ENCODE data around the gene KIRREL1. TPM values are rescaled to one million over a fixed set of nuclear protein-coding genes. Genes with fewer than 3 reads are reported as not detected.

Gene KIRREL1
- total RNA-seq, 2 experiments from 2014 or later = not detected

- no peaks in the 10 kb centered on the region for H3K27me3 ChIP-seq (ENCODE audit: control insufficient read depth in 1 of 2, insufficient read depth in 2 of 2, low read length in 2 of 2)
- H3K4me1 ChIP-seq (ENCODE audit: insufficient read depth, low read length) = peaks cover 18% of the 10 kb centered on the region
- H3K4me3 ChIP-seq (ENCODE audit: low read length) = no peak overlapping the region
- H3K4me3 Mint-ChIP-seq = no peak overlapping the region
- intact Hi-C loops (cut with DNase I, micrococcal nuclease) = no loop called here
- no peaks in the 10 kb centered on the region for H3K36me3 ChIP-seq (ENCODE audit: insufficient read depth, low read length)
- ATAC-seq (ENCODE audit: poor library complexity) (no peak), DNase-seq (no peak)
- H3K27ac Mint-ChIP-seq = no peak overlapping the region
- POLR2A ChIA-PET = no interaction called here
- no peak overlapping the region for H3K27ac ChIP-seq (ENCODE audit: low read depth in 1 of 2, low read length in 2 of 2)
- peaks cover 5% of the 10 kb centered on the region for H3K36me3 Mint-ChIP-seq (ENCODE audit: low read depth)
- no peaks in the 10 kb centered on the region for H3K27me3 Mint-ChIP-seq
- TF ChIP-seq, protein P1, sequence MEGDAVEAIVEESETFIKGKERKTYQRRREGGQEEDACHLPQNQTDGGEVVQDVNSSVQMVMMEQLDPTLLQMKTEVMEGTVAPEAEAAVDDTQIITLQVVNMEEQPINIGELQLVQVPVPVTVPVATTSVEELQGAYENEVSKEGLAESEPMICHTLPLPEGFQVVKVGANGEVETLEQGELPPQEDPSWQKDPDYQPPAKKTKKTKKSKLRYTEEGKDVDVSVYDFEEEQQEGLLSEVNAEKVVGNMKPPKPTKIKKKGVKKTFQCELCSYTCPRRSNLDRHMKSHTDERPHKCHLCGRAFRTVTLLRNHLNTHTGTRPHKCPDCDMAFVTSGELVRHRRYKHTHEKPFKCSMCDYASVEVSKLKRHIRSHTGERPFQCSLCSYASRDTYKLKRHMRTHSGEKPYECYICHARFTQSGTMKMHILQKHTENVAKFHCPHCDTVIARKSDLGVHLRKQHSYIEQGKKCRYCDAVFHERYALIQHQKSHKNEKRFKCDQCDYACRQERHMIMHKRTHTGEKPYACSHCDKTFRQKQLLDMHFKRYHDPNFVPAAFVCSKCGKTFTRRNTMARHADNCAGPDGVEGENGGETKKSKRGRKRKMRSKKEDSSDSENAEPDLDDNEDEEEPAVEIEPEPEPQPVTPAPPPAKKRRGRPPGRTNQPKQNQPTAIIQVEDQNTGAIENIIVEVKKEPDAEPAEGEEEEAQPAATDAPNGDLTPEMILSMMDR (IDR thresholded peaks at IDR 0.05) = no peak
- CTCF ChIA-PET = no interaction called here
- H3K9me3 ChIP-seq (ENCODE audit: control insufficient read depth in 1 of 2, insufficient read depth in 1 of 2, low read length in 2 of 2) = no peaks in the 10 kb centered on the region
- H3K9me3 Mint-ChIP-seq = no peaks in the 10 kb centered on the region
- peaks cover 28% of the 10 kb centered on the region for H3K4me1 Mint-ChIP-seq (ENCODE audit: low read depth)
Measured at GRCh38 chr1:158146739-158147138, 153.3 kb downstream of the KIRREL1 start.

DNA sequence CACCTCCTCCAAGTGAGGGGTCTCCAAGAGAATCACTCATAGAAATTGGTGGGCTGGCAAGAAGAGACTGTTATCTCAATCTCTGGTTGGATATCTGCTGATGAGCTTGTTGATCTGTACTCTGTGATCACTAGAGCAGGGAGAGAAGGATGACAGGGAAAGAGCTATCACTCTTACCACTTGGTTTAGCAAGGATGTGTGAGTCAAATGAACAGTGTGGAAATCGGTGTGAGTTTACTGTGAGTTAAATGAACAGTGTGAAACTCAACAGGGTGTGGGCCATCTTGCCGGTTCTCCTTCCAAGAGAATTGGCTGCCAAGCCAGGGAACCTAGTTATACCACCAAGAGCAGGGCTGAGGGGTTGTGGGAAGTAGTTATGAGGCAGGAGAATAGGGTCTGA lies 154.0 kb downstream of the KIRREL1 start:
- Mint-ChIP-seq H3K27me3 (no peaks in the 10 kb centered on the region), H3K9me3 (no peaks in the 10 kb centered on the region), H3K4me1 (ENCODE audit: low read depth) (peaks cover 28% of the 10 kb centered on the region), H3K27ac (no peak overlapping the region), H3K36me3 (ENCODE audit: low read depth) (peaks cover 5% of the 10 kb centered on the region), H3K4me3 (peak overlapping the region; percentile 15)
- TF ChIP-seq, protein P1 (IDR thresholded peaks at IDR 0.05) = no peak
- no peak overlapping the region for H3K27ac ChIP-seq (ENCODE audit: low read depth in 1 of 2, low read length in 2 of 2)
- ATAC-seq (ENCODE audit: poor library complexity) = no peak
- H3K4me1 ChIP-seq (ENCODE audit: insufficient read depth, low read length) = peaks cover 18% of the 10 kb centered on the region
- POLR2A ChIA-PET = no interaction called here
- H3K36me3 ChIP-seq (ENCODE audit: insufficient read depth, low read length) = no peaks in the 10 kb centered on the region
- no peak for DNase-seq
- intact Hi-C loops (cut with DNase I, micrococcal nuclease) = no loop called here
- H3K27me3 ChIP-seq (ENCODE audit: control insufficient read depth in 1 of 2, insufficient read depth in 2 of 2, low read length in 2 of 2) = no peaks in the 10 kb centered on the region
- no peak overlapping the region for H3K4me3 ChIP-seq (ENCODE audit: low read length)
- CTCF ChIA-PET = no interaction called here
- no peaks in the 10 kb centered on the region for H3K9me3 ChIP-seq (ENCODE audit: control insufficient read depth in 1 of 2, insufficient read depth in 1 of 2, low read length in 2 of 2)

GRCh38 chr1:158147869-158148268 lies 154.4 kb downstream of the KIRREL1 start:
- TF ChIP-seq, protein P1 (IDR thresholded peaks at IDR 0.05) = no peak
- ATAC-seq (ENCODE audit: poor library complexity) (no peak), DNase-seq (peak in 1 of 14 experiments; percentile 11)
- no peaks in the 10 kb centered on the region for H3K27me3 Mint-ChIP-seq
- peak overlapping the region; percentile 76 for H3K27ac Mint-ChIP-seq
- ChIA-PET CTCF (no interaction called here), POLR2A (no interaction called here)
- no peak overlapping the region for H3K4me3 ChIP-seq (ENCODE audit: low read length)
- H3K9me3 Mint-ChIP-seq = no peaks in the 10 kb centered on the region
- H3K27ac ChIP-seq (ENCODE audit: low read depth in 1 of 2, low read length in 2 of 2) = no peak overlapping the region
- H3K4me1 Mint-ChIP-seq (ENCODE audit: low read depth) = peaks cover 28% of the 10 kb centered on the region
- H3K27me3 ChIP-seq (ENCODE audit: control insufficient read depth in 1 of 2, insufficient read depth in 2 of 2, low read length in 2 of 2) = no peaks in the 10 kb centered on the region
- H3K9me3 ChIP-seq (ENCODE audit: control insufficient read depth in 1 of 2, insufficient read depth in 1 of 2, low read length in 2 of 2) = no peaks in the 10 kb centered on the region
- H3K36me3 ChIP-seq (ENCODE audit: insufficient read depth, low read length) = no peaks in the 10 kb centered on the region
- intact Hi-C loops (cut with DNase I, micrococcal nuclease) = no loop called here
- peaks cover 5% of the 10 kb centered on the region for H3K36me3 Mint-ChIP-seq (ENCODE audit: low read depth)
- H3K4me3 Mint-ChIP-seq = peak overlapping the region; percentile 21
- H3K4me1 ChIP-seq (ENCODE audit: insufficient read depth, low read length) = peaks cover 18% of the 10 kb centered on the region
